H54 (cell line): ENCODE results near the gene CAPZA2.
"Not testable (repeated sequence)": the region's sequence is repeated elsewhere in the genome, so short reads cannot be mapped to it uniquely, and the experiment has no call there.

Source experiments
- DNase-seq: peaks from one replicate; pipeline ENCODE4 v3.0.0; 2011; ENCODE audit warnings: low spot score, mixed read lengths; ENCODE audit not compliant: insufficient read length
- FAIRE-seq: peaks from 3 replicates; lab custom pipeline; 2011; peaks lifted over from hg19 to GRCh38; lab: Jason Lieb, UNC
- POLR2A ChIP-seq: IDR thresholded peaks from 2 replicates; pipeline ENCODE4 v1.6.1; 2011; ENCODE audit warnings: low read depth, mild to moderate bottlenecking, low read length

CAPZA2 gene

GRCh38 chr7:116912269-116912909 lies 50.0 kb downstream of the CAPZA2 start:
- no peak for FAIRE-seq
- TF ChIP-seq POLR2A: no peak
- no peak for DNase-seq

GRCh38 chr7:116918704-116919103 lies 56.3 kb downstream of the CAPZA2 start:
- FAIRE-seq (no peak), DNase-seq (no peak)
- no peak for TF ChIP-seq POLR2A

GRCh38 chr7:116920359-116920758 lies 58.0 kb downstream of the CAPZA2 start:
- TF ChIP-seq POLR2A: no peak
- FAIRE-seq (no peak), DNase-seq (no peak)

- DNase-seq: no peak
- FAIRE-seq: no peak
- no peak for TF ChIP-seq POLR2A
These were observed 60.2 kb downstream of the CAPZA2 start for GRCh38 chr7:116922545-116922944.

GRCh38 chr7:116924741-116925140 lies 62.4 kb downstream of the CAPZA2 start:
- DNase-seq (no peak), FAIRE-seq (no peak)

GRCh38 chr7:116929021-116929420 lies 66.6 kb downstream of the CAPZA2 start:
- FAIRE-seq: no peak
- no peak for TF ChIP-seq POLR2A
- no peak for DNase-seq

More at GRCh38 chr7:116924741-116925140, 62.4 kb downstream of the CAPZA2 start:
- no peak for TF ChIP-seq POLR2A

- peak; percentile 43 for DNase-seq
These were observed 67.8 kb downstream of the CAPZA2 start for GRCh38 chr7:116929914-116930913.

GRCh38 chr7:116932566-116932965 lies 70.2 kb downstream of the CAPZA2 start:
- FAIRE-seq: no peak

More at GRCh38 chr7:116929914-116930913, 67.8 kb downstream of the CAPZA2 start:
- peak; percentile 84 for FAIRE-seq
- no peak for TF ChIP-seq POLR2A

GRCh38 chr7:116933465-116933864 lies 71.1 kb downstream of the CAPZA2 start:
- no peak for DNase-seq
- TF ChIP-seq POLR2A: no peak
- no peak for FAIRE-seq

More at GRCh38 chr7:116932566-116932965, 70.2 kb downstream of the CAPZA2 start:
- TF ChIP-seq POLR2A: no peak
- no peak for DNase-seq

GRCh38 chr7:116934580-116934979 lies 72.2 kb downstream of the CAPZA2 start:
- no peak for FAIRE-seq
- no peak for TF ChIP-seq POLR2A
- DNase-seq: no peak

GRCh38 chr7:116936844-116937243 lies 74.5 kb downstream of the CAPZA2 start:
- not testable (repeated sequence) for FAIRE-seq, DNase-seq

- TF ChIP-seq POLR2A: no peak
- FAIRE-seq (no peak), DNase-seq (no peak)
These were observed 76.3 kb downstream of the CAPZA2 start for GRCh38 chr7:116938678-116939077.

GRCh38 chr7:116940689-116941370 lies 78.4 kb downstream of the CAPZA2 start:
- no peak for DNase-seq
- TF ChIP-seq POLR2A: no peak
- no peak for FAIRE-seq

GRCh38 chr7:116942504-116942903 lies 80.1 kb downstream of the CAPZA2 start:
- DNase-seq (no peak), FAIRE-seq (peak; percentile 36)
- no peak for TF ChIP-seq POLR2A

GRCh38 chr7:116948934-116949333 lies 86.5 kb downstream of the CAPZA2 start:
- DNase-seq (no peak), FAIRE-seq (no peak)
- no peak for TF ChIP-seq POLR2A
